ENCODE measurements around the gene CAV1. TPM values are rescaled to one million over a fixed set of nuclear protein-coding genes. Genes with fewer than 3 reads are reported as not detected.

CAV1 gene
- total and polyA plus RNA-seq, 2 of the 13 experiments (the other 11 are each of a cell fraction or from before 2014, with no cell fraction given): 0.40 TPM; not detected in 1

DNA sequence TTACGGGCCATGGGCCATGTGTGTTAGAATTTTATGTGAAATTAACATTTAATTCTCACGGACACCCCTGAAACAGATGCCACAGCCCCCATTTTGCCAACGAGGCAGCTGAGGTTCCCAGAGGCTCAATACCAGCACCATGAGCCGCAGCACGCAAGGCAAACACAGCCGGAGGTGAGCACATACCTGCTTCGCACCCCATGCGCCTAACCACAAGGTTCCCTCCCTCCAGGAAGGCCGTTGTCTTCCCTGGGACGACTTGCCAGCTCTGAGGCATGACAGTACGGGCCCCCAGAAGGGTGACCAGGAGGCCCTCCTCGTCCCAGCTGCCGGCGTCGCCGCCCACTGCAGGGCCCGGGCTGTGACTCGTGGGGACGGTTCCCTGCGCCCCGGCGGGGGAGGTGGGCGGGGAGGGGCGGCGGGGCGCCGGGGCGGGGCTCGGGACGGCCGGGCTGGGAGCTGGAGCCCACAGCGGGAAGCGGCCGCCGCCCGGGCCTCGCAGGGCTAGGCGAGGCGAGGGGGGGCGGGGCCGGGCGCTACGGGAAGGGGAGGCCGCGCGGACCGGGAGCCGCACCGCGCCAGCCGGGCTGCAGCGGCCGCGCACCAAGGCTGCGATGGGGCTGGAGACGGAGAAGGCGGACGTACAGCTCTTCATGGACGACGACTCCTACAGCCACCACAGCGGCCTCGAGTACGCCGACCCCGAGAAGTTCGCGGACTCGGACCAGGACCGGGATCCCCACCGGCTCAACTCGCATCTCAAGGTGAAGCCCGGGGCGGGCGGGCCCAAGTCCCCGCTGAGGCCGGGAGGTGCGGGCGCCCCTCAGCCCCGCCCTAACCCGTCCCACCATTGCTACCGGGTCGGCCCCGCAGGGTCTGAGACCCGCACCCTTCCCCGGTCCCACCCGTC, 25.4 kb upstream of the CAV1 start, which contains the start of gene CAV2 (continued):
- no peak for TF ChIP-seq ZMAT3 (CRISPR knock-in tag; conservative IDR thresholded peaks at IDR 0.05)
- TF ChIP-seq ZNF574 (CRISPR knock-in tag; IDR thresholded peaks at IDR 0.05): no peak
- TF ChIP-seq CEBPB (IDR thresholded peaks at IDR 0.05; ENCODE audit: borderline replicate concordance, low read depth, low read length): no peak
- TF ChIP-seq CCDC6 (CRISPR knock-in tag; IDR thresholded peaks at IDR 0.05): no peak
- no peak for TF ChIP-seq ZNF256 (CRISPR knock-in tag; conservative IDR thresholded peaks at IDR 0.05)
- no peak for TF ChIP-seq KAT2B (IDR thresholded peaks at IDR 0.05; ENCODE audit: borderline replicate concordance, low read depth, low read length)
- no peak for TF ChIP-seq ZSCAN25 (CRISPR knock-in tag; IDR thresholded peaks at IDR 0.05)
- no peak for TF ChIP-seq ZNF781 (CRISPR knock-in tag; IDR thresholded peaks at IDR 0.05; ENCODE audit: borderline replicate concordance, not compliant biosample characterization)
- TF ChIP-seq, protein P1, sequence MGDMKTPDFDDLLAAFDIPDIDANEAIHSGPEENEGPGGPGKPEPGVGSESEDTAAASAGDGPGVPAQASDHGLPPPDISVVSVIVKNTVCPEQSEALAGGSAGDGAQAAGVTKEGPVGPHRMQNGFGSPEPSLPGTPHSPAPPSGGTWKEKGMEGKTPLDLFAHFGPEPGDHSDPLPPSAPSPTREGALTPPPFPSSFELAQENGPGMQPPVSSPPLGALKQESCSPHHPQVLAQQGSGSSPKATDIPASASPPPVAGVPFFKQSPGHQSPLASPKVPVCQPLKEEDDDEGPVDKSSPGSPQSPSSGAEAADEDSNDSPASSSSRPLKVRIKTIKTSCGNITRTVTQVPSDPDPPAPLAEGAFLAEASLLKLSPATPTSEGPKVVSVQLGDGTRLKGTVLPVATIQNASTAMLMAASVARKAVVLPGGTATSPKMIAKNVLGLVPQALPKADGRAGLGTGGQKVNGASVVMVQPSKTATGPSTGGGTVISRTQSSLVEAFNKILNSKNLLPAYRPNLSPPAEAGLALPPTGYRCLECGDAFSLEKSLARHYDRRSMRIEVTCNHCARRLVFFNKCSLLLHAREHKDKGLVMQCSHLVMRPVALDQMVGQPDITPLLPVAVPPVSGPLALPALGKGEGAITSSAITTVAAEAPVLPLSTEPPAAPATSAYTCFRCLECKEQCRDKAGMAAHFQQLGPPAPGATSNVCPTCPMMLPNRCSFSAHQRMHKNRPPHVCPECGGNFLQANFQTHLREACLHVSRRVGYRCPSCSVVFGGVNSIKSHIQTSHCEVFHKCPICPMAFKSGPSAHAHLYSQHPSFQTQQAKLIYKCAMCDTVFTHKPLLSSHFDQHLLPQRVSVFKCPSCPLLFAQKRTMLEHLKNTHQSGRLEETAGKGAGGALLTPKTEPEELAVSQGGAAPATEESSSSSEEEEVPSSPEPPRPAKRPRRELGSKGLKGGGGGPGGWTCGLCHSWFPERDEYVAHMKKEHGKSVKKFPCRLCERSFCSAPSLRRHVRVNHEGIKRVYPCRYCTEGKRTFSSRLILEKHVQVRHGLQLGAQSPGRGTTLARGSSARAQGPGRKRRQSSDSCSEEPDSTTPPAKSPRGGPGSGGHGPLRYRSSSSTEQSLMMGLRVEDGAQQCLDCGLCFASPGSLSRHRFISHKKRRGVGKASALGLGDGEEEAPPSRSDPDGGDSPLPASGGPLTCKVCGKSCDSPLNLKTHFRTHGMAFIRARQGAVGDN (CRISPR knock-in tag; IDR thresholded peaks at IDR 0.05): peak; percentile 49
- TF ChIP-seq ZMYM2 (CRISPR knock-in tag; IDR thresholded peaks at IDR 0.05): no peak
- no peak for TF ChIP-seq ZNF713 (CRISPR knock-in tag; IDR thresholded peaks at IDR 0.05)

All from HepG2 (cell line).